Measurements from ENCODE around the gene USH1C. TPM values are rescaled to one million over a fixed set of nuclear protein-coding genes. Genes with fewer than 3 reads are reported as not detected.

Gene USH1C
- total and polyA plus RNA-seq, 2 of the 13 experiments (the other 11 are each of a cell fraction or from before 2014, with no cell fraction given), result not detected

DNA sequence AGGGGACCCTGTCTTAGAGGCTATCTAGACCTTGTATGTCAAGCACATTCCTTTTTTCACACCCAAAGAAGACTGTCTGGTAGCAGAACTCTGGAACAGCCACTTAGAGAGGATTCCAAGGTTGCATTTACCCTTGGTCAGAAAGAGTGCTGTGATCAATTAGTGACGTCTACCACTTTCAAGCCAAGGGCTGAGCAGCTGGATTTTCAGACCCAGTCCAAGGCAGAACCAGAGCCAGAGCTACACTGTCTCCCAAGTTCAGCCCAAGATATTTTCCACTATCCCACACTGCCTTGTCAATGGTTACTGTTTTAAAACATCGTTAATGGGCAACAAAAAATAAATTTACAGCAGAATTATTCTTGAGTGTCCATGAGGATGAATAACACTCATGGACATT lies 91.5 kb downstream of the USH1C start:
- Histone ChIP-seq H4K20me1 (ENCODE audit: insufficient read depth, low read length) (no peaks in the 10 kb centered on the region), H3K79me2 (ENCODE audit: insufficient read depth, low read length) (no peaks in the 10 kb centered on the region), H3K27ac (ENCODE audit: extremely low read length, insufficient read depth, low read length) (no peak overlapping the region), H3K27me3 (ENCODE audit: control insufficient read depth in 1 of 2, insufficient read depth in 2 of 2, low read length in 2 of 2) (peaks cover 3 to 38% of the 10 kb centered on the region in 2 experiments; a peak in 3 of 5 replicates), H3K9ac (ENCODE audit: insufficient read depth, low read depth, low read length) (no peak overlapping the region), H3K36me3 (replicated peaks in 1 of 2; ENCODE audit: control insufficient read depth in 1 of 2, insufficient read depth in 2 of 2, low read length in 2 of 2) (no peaks in the 10 kb centered on the region), H2AFZ (ENCODE audit: low read length) (no peak overlapping the region), H3K4me2 (ENCODE audit: low read depth, low read length) (no peak overlapping the region), H3K4me3 (replicated peaks in 1 of 3; ENCODE audit: insufficient read depth in 1 of 3, low read depth in 2 of 3, low read length in 3 of 3) (no peak overlapping the region), H3K9me3 (ENCODE audit: low read length) (no peaks in the 10 kb centered on the region), H3K4me1 (ENCODE audit: insufficient read depth, low read length) (no peaks in the 10 kb centered on the region)
- no peak for TF ChIP-seq GATAD1 (CRISPR knock-in tag; IDR thresholded peaks at IDR 0.05)
- TF ChIP-seq MAFF (IDR thresholded peaks at IDR 0.05; ENCODE audit: low read depth, low read length), result no peak
- no peak for TF ChIP-seq KLF15 (CRISPR knock-in tag; IDR thresholded peaks at IDR 0.05; ENCODE audit: borderline replicate concordance)
- no peak for TF ChIP-seq ZFY (CRISPR knock-in tag; IDR thresholded peaks at IDR 0.05)
- no peak for TF ChIP-seq ZNF616 (CRISPR knock-in tag; IDR thresholded peaks at IDR 0.05; ENCODE audit: low read depth)
- TF ChIP-seq SMYD3 (CRISPR knock-in tag; IDR thresholded peaks at IDR 0.05), result no peak
- no peak for TF ChIP-seq FOXJ3 (CRISPR knock-in tag; IDR thresholded peaks at IDR 0.05; ENCODE audit: borderline replicate concordance)
- TF ChIP-seq ZNF672 (CRISPR knock-in tag; IDR thresholded peaks at IDR 0.05), result no peak
- no peak for TF ChIP-seq RNF2 (conservative IDR thresholded peaks at IDR 0.05; ENCODE audit: low read depth)
- intact Hi-C loops (cut with micrococcal nuclease; ENCODE audit: unreplicated experiment), result no loop called here
- in situ Hi-C loops (cut with HindIII; ENCODE audit: extremely low pct_ligation_motif_present, low pct_unique_long_range_greater_than_20kb), result no loop called here
- 10% methylated on average over 2 of the region's 2 CpGs for WGBS (ENCODE audit: low lambda C conversion rate)
- DNase-seq (ENCODE audit: low spot score) (no peak), ATAC-seq (no peak), FAIRE-seq (no peak)
- no TSS peak for BruUV-seq (replicated peaks)
- POLR2A ChIA-PET, result no interaction called here
- CTCF ChIA-PET (ENCODE audit: low intra/inter-chr PET ratio, low total read pairs), result no interaction called here

DNA sequence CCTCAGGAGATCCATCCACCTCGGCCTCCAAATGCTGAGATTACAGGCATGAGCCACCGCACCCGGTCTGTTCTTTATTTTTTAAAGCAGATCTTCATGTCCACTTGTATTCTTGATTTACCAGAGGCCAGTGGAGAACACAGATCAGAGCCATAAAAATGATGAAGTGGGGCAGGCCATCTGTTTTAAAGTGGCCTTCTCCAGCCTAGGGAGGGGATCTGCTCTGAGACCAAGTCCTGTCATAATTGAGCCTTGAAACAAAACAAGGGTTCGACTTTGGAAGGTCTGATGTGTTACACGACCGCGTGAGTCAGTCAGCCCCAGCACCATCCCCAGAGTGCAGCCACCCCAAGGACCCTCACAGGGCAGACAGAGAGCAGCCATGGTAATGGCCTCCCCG lies 95.1 kb downstream of the USH1C start:
- Histone ChIP-seq H2AFZ (ENCODE audit: low read length) (no peak overlapping the region), H3K4me3 (replicated peaks in 1 of 3; ENCODE audit: insufficient read depth in 1 of 3, low read depth in 2 of 3, low read length in 3 of 3) (no peak overlapping the region), H3K27me3 (ENCODE audit: control insufficient read depth in 1 of 2, insufficient read depth in 2 of 2, low read length in 2 of 2) (peaks cover 2 to 8% of the 10 kb centered on the region in 2 experiments; a peak in 2 of 5 replicates), H3K27ac (ENCODE audit: extremely low read length, insufficient read depth, low read length) (no peak overlapping the region), H3K4me2 (ENCODE audit: low read depth, low read length) (no peak overlapping the region), H3K9ac (ENCODE audit: insufficient read depth, low read depth, low read length) (no peak overlapping the region), H3K79me2 (ENCODE audit: insufficient read depth, low read length) (no peaks in the 10 kb centered on the region), H4K20me1 (ENCODE audit: insufficient read depth, low read length) (peaks cover 4% of the 10 kb centered on the region; the same call in 1 of the 2 replicates), H3K36me3 (replicated peaks in 1 of 2; ENCODE audit: control insufficient read depth in 1 of 2, insufficient read depth in 2 of 2, low read length in 2 of 2) (no peaks in the 10 kb centered on the region), H3K9me3 (ENCODE audit: low read length) (no peaks in the 10 kb centered on the region), H3K4me1 (ENCODE audit: insufficient read depth, low read length) (no peaks in the 10 kb centered on the region)
- intact Hi-C loops (cut with micrococcal nuclease; ENCODE audit: unreplicated experiment), result no loop called here
- DNase-seq (ENCODE audit: low spot score) (no peak), ATAC-seq (no peak), FAIRE-seq (no peak)
- ChIA-PET POLR2A (no interaction called here), CTCF (ENCODE audit: low intra/inter-chr PET ratio, low total read pairs) (no interaction called here)
- 55% methylated on average over 7 of the region's 8 CpGs for WGBS (ENCODE audit: low lambda C conversion rate)
- TF ChIP-seq JUNB (CRISPR knock-in tag; IDR thresholded peaks at IDR 0.05; ENCODE audit: borderline replicate concordance), result no peak
- TF ChIP-seq, protein P1, sequence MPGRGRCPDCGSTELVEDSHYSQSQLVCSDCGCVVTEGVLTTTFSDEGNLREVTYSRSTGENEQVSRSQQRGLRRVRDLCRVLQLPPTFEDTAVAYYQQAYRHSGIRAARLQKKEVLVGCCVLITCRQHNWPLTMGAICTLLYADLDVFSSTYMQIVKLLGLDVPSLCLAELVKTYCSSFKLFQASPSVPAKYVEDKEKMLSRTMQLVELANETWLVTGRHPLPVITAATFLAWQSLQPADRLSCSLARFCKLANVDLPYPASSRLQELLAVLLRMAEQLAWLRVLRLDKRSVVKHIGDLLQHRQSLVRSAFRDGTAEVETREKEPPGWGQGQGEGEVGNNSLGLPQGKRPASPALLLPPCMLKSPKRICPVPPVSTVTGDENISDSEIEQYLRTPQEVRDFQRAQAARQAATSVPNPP (CRISPR knock-in tag; IDR thresholded peaks at IDR 0.05), result no peak
- no TSS peak for BruUV-seq (replicated peaks)
- in situ Hi-C loops (cut with HindIII; ENCODE audit: extremely low pct_ligation_motif_present, low pct_unique_long_range_greater_than_20kb), result no loop called here
